Measurements from ENCODE around the gene ACER1. TPM values are rescaled to one million over a fixed set of nuclear protein-coding genes. Genes with fewer than 3 reads are reported as not detected.
A peak's percentile ranks its signal among the peaks of the same experiment; 100 is the strongest.

Gene ACER1
- total RNA-seq, 1 donor from 2014 or later = not detected

DNA sequence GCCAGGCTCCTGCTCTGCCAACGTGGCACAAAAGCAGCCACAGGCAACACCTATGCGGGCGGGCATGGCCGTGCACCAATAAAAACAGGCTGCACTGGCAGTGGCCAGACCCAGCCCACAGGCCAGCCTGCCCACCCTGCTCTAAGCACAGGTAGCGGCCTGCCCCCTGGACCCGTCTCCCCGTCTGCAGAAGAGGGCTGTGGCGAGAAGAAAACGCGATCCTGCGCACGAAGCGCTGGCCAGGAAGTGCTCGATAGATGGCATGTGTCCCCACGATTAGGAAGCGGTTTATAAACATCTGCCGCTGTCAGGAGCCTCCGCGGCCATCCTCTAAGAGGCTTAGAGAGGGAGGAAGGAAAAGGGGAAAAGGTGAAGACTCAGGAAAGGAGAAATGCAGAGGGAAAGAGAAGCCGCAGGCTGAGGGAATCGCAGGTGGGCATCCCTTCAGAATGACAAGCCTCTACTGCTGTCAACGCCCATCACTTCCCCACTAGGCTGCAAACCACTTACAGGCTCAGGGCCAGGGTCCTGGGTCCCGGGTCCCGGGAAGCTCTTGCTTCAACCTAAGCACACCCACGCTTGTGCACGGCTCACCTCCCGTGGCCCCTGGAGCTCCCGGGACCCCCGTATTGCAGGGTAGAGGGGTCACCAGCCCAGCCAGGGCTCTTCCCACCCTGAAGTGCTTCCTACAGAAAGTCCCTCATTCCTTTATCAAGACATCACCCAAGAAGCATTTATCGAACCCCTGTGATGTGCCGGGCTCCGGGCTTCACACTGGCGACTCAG is 64.1 kb downstream of the ACER1 start:
- H3K27ac Mint-ChIP-seq (ENCODE audit: unreplicated experiment) = no peak overlapping the region
- H3K4me3 Mint-ChIP-seq (ENCODE audit: unreplicated experiment) = peak overlapping the region; percentile 51
- TF ChIP-seq, protein P1, sequence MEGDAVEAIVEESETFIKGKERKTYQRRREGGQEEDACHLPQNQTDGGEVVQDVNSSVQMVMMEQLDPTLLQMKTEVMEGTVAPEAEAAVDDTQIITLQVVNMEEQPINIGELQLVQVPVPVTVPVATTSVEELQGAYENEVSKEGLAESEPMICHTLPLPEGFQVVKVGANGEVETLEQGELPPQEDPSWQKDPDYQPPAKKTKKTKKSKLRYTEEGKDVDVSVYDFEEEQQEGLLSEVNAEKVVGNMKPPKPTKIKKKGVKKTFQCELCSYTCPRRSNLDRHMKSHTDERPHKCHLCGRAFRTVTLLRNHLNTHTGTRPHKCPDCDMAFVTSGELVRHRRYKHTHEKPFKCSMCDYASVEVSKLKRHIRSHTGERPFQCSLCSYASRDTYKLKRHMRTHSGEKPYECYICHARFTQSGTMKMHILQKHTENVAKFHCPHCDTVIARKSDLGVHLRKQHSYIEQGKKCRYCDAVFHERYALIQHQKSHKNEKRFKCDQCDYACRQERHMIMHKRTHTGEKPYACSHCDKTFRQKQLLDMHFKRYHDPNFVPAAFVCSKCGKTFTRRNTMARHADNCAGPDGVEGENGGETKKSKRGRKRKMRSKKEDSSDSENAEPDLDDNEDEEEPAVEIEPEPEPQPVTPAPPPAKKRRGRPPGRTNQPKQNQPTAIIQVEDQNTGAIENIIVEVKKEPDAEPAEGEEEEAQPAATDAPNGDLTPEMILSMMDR (IDR thresholded peaks at IDR 0.05; ENCODE audit: unreplicated experiment) = no peak
- H3K27me3 Mint-ChIP-seq (ENCODE audit: unreplicated experiment) = peaks cover 13% of the 10 kb centered on the region
- DNase-seq (ENCODE audit: low spot score) = no peak
- no peaks in the 10 kb centered on the region for H3K9me3 Mint-ChIP-seq (ENCODE audit: unreplicated experiment)
- peaks cover 32% of the 10 kb centered on the region for H3K4me1 Mint-ChIP-seq (ENCODE audit: unreplicated experiment)
- peaks cover 22% of the 10 kb centered on the region for H3K36me3 Mint-ChIP-seq (ENCODE audit: low read depth, unreplicated experiment)

DNA sequence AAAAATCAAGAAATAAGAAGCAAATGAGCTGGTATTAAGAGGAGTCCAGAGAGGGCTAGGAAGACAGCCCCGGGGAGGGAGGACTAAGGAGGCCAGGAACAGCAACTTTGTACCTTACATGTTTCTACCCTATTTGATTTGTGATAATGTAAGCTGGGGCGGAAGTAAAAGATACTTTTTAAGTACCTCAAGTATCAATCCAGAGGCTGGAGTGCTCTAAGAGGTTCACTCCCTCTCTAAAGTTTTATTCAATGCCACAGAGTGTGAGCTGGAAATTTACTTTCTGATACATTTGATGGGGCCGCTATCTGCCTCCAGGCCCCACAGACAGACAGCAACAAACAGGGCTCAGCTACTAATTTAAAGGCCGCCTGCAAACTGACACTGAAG is 65.0 kb downstream of the ACER1 start:
- TF ChIP-seq, protein P1 (IDR thresholded peaks at IDR 0.05; ENCODE audit: unreplicated experiment) = no peak
- peak overlapping the region; percentile 62 for H3K4me3 Mint-ChIP-seq (ENCODE audit: unreplicated experiment)
- no peaks in the 10 kb centered on the region for H3K9me3 Mint-ChIP-seq (ENCODE audit: unreplicated experiment)
- peaks cover 13% of the 10 kb centered on the region for H3K27me3 Mint-ChIP-seq (ENCODE audit: unreplicated experiment)
- H3K4me1 Mint-ChIP-seq (ENCODE audit: unreplicated experiment) = peaks cover 32% of the 10 kb centered on the region
- H3K27ac Mint-ChIP-seq (ENCODE audit: unreplicated experiment) = peak overlapping the region; percentile 80
- H3K36me3 Mint-ChIP-seq (ENCODE audit: low read depth, unreplicated experiment) = peaks cover 23% of the 10 kb centered on the region
- no peak for DNase-seq (ENCODE audit: low spot score)

DNA sequence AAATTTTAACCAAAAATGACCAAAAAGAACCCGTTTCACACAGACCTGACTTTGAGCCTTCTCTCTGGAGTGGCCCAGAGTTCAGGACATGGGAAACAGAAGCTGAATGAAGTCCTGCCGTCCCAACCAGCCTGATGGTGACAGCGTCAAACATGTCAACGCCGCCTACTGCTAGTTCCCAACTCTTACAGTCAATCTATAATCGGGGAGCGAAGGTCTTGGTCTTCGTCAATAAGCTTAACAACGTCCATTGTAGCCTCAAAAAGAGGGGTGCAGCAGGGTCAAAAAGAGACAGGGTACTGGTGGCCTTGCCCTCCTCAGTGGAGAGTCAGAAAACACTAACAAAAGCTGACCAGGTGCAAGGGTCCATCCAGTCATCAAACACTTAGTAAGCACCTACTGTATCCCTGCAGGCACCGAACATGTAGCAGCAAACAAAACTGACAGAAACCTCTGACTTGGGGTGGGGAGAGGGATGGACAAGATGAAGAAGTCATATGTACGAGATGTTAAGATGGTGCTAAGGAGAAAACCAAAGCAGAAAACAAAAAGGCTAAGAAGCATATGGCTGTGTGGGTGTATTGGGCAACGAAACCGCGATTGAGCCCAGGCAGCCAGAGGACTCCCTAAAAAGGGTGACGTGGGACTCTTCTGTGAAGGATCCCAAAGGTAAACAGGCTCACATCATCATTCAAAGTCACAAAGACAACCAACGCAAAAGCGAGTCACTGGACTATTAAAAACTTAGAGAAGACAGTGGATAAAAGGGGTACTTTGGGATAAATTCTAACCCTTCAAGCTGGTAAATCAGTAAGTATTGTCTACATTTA is 65.6 kb downstream of the ACER1 start:
- peaks cover 25% of the 10 kb centered on the region for H3K36me3 Mint-ChIP-seq (ENCODE audit: low read depth, unreplicated experiment)
- peaks cover 13% of the 10 kb centered on the region for H3K27me3 Mint-ChIP-seq (ENCODE audit: unreplicated experiment)
- DNase-seq (ENCODE audit: low spot score) = no peak
- TF ChIP-seq, protein P1 (IDR thresholded peaks at IDR 0.05; ENCODE audit: unreplicated experiment) = no peak
- peak overlapping the region; percentile 62 for H3K4me3 Mint-ChIP-seq (ENCODE audit: unreplicated experiment)
- H3K9me3 Mint-ChIP-seq (ENCODE audit: unreplicated experiment) = no peaks in the 10 kb centered on the region
- peaks cover 30% of the 10 kb centered on the region for H3K4me1 Mint-ChIP-seq (ENCODE audit: unreplicated experiment)
- H3K27ac Mint-ChIP-seq (ENCODE audit: unreplicated experiment) = peak overlapping the region; percentile 80

DNA sequence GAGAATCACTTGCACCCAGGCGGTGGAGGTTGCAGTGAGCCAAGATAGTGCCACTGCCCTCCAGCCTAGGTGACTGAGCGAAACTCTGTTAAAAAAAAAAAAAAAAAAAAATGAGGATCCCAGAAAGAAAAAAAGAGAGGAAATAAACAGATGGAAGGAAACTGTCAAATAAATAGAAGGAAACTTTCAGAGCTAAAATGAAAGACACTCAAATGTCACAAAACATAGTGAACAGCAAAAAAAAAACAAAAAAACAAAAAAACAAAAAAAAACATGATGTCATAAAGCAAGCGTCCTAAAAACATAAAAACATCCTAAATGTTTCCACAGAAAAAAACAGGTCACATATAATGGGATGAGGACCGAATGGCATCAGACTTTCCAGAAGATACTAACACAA is 68.6 kb downstream of the ACER1 start:
- TF ChIP-seq, protein P1 (IDR thresholded peaks at IDR 0.05; ENCODE audit: unreplicated experiment) = no peak
- H3K4me3 Mint-ChIP-seq (ENCODE audit: unreplicated experiment) = no peak overlapping the region
- H3K9me3 Mint-ChIP-seq (ENCODE audit: unreplicated experiment) = no peaks in the 10 kb centered on the region
- H3K4me1 Mint-ChIP-seq (ENCODE audit: unreplicated experiment) = peaks cover 13% of the 10 kb centered on the region
- no peak for DNase-seq (ENCODE audit: low spot score)
- H3K36me3 Mint-ChIP-seq (ENCODE audit: low read depth, unreplicated experiment) = peaks cover 21% of the 10 kb centered on the region
- H3K27me3 Mint-ChIP-seq (ENCODE audit: unreplicated experiment) = peaks cover 6% of the 10 kb centered on the region
- H3K27ac Mint-ChIP-seq (ENCODE audit: unreplicated experiment) = no peak overlapping the region
